Body of pancreas (tissue), 4 donors: ENCODE data around the gene P3H3.

Experiments used
- POLR2A ChIP-seq, 3 donors: fragments of 450-650 bp; IDR thresholded peaks; one replicate each; pipeline ENCODE4 v1.6.1; 2016; ENCODE audit warnings: antibody characterized with exemption in 3 of 3, mild to moderate bottlenecking in 2 of 3
- TF ChIP-seq, protein P1 (sequence below), 7 experiments: fragments of 450-650 bp in 4 of 7; fragments of 200-600 bp in 3 of 7; sonication (generic) in 3 of 7; IDR thresholded peaks; one replicate each; pipeline ENCODE4 v1.5.1; 2016 to 2019; ENCODE audit warnings: antibody characterized with exemption in 7 of 7

DNA sequence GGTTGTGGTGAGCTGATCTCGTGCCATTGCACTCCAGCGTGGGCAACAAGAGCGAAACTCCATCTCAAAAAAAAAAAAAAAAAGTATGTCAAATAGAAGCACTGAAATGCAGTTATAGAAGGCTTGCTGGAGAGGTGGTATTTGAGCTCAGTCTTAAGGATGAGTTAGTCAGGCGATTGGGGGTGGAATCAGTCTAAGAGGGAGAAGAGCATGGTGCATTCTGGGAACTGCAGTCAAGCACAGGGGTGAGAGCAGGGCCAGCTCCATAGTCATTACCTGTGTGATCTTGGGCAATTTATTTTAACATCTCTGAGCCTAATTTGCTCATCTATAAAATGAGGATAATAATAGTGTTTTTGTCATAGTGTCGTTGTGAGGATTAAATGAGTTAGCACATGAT, 6.7 kb downstream of the P3H3 start:
- no peak for TF ChIP-seq POLR2A (IDR thresholded peaks at IDR 0.05)
- TF ChIP-seq, protein P1, sequence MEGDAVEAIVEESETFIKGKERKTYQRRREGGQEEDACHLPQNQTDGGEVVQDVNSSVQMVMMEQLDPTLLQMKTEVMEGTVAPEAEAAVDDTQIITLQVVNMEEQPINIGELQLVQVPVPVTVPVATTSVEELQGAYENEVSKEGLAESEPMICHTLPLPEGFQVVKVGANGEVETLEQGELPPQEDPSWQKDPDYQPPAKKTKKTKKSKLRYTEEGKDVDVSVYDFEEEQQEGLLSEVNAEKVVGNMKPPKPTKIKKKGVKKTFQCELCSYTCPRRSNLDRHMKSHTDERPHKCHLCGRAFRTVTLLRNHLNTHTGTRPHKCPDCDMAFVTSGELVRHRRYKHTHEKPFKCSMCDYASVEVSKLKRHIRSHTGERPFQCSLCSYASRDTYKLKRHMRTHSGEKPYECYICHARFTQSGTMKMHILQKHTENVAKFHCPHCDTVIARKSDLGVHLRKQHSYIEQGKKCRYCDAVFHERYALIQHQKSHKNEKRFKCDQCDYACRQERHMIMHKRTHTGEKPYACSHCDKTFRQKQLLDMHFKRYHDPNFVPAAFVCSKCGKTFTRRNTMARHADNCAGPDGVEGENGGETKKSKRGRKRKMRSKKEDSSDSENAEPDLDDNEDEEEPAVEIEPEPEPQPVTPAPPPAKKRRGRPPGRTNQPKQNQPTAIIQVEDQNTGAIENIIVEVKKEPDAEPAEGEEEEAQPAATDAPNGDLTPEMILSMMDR (IDR thresholded peaks at IDR 0.05), result no peak
